ENCODE data around the gene ZFP91.

DNA sequence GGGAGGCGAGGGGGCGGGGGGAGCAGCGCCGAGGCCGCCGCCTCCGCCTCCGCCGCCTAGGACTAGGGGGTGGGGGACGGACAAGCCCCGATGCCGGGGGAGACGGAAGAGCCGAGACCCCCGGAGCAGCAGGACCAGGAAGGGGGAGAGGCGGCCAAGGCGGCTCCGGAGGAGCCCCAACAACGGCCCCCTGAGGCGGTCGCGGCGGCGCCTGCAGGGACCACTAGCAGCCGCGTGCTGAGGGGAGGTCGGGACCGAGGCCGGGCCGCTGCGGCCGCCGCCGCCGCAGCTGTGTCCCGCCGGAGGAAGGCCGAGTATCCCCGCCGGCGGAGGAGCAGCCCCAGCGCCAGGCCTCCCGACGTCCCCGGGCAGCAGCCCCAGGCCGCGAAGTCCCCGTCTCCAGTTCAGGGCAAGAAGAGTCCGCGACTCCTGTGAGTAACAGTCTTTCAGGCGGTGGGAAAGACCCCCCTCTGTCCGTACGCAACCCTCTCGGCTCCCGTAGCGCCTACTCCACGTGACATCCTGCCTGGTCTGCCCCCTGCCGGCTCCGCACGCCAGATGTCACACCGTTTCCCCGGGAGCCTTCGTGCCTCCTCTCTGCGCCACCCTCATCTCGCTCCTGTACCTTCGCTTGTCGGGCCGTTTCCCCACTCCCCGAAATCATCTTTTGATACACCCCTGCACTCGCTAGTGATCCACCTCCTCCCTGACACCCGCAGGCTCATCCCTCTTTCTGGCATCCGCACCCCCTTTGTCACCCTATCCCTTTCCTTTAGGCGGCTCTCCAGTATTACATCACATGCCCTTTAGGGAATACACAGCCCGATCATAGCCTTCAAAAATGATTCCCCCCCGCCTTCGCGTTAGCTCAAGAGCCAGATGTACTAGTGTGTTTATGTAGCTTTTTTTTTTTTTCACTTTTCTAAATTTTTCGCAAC is 598 bp downstream of the ZFP91 start:
- no peak for TF ChIP-seq MAFK (IDR thresholded peaks at IDR 0.05; ENCODE audit: partially characterized antibody)
- TF ChIP-seq, protein P1, sequence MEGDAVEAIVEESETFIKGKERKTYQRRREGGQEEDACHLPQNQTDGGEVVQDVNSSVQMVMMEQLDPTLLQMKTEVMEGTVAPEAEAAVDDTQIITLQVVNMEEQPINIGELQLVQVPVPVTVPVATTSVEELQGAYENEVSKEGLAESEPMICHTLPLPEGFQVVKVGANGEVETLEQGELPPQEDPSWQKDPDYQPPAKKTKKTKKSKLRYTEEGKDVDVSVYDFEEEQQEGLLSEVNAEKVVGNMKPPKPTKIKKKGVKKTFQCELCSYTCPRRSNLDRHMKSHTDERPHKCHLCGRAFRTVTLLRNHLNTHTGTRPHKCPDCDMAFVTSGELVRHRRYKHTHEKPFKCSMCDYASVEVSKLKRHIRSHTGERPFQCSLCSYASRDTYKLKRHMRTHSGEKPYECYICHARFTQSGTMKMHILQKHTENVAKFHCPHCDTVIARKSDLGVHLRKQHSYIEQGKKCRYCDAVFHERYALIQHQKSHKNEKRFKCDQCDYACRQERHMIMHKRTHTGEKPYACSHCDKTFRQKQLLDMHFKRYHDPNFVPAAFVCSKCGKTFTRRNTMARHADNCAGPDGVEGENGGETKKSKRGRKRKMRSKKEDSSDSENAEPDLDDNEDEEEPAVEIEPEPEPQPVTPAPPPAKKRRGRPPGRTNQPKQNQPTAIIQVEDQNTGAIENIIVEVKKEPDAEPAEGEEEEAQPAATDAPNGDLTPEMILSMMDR (IDR thresholded peaks at IDR 0.05), result peak; percentile 62
- peak; percentile 65 for TF ChIP-seq POLR2A (IDR thresholded peaks at IDR 0.05; ENCODE audit: low read length)
- 0 out of 5 replicates have a peak, but pooled peaks of 1 of the 2 experiments have one; percentile 16 for TF ChIP-seq EP300 (IDR thresholded peaks at IDR 0.05)
- TF ChIP-seq KDM5A (IDR thresholded peaks at IDR 0.05), result no peak
- peak in 1 of 2 experiments; percentile 64; a peak in 2 of 4 replicates for TF ChIP-seq CEBPB (IDR thresholded peaks at IDR 0.05)
- TF ChIP-seq, protein P2, sequence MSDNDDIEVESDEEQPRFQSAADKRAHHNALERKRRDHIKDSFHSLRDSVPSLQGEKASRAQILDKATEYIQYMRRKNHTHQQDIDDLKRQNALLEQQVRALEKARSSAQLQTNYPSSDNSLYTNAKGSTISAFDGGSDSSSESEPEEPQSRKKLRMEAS (IDR thresholded peaks at IDR 0.05), result peak; percentile 98
- TF ChIP-seq HOXA7 (CRISPR knock-in tag; IDR thresholded peaks at IDR 0.05), result no peak
- TF ChIP-seq TFCP2L1 (CRISPR knock-in tag; IDR thresholded peaks at IDR 0.05), result 0 out of 2 replicates have a peak, but pooled peaks have one; percentile 19
- TF ChIP-seq GATA3 (IDR thresholded peaks at IDR 0.05; ENCODE audit: borderline replicate concordance), result no peak
- no peak for TF ChIP-seq POLR2AphosphoS2 (conservative IDR thresholded peaks at IDR 0.05; ENCODE audit: low read length)
